ENCODE data around the gene RNF130. TPM values are rescaled to one million over a fixed set of nuclear protein-coding genes. Genes with fewer than 3 reads are reported as not detected.

Gene RNF130
- total RNA-seq, 1 donor from 2014 or later = 86.7 TPM

DNA sequence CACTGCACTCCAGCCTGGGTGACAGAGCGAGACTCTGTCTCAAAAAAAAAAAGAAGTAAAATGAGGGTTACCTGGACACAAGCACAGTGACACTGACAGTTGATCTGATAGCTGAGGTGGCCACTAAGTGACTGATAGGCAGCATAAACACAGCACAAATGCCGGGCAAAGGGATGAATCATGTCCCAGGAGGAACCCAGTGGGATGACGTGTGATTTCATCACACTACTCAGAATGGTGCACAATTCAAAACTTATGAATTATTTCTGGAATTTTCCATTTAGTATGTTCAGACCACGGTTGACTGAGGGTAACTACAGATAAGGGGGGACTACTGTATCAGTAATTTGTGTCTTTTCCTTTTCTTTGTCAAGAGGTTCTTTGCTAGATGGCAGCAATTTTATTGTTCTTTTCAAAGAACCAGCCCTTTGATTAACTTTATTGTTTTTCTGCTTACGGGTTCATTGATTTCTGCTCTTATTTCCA, 34.3 kb upstream of the RNF130 start:
- no peaks in the 10 kb centered on the region for H3K36me3 ChIP-seq
- no peak for DNase-seq (ENCODE audit: low spot score in 2 of 2)

DNA sequence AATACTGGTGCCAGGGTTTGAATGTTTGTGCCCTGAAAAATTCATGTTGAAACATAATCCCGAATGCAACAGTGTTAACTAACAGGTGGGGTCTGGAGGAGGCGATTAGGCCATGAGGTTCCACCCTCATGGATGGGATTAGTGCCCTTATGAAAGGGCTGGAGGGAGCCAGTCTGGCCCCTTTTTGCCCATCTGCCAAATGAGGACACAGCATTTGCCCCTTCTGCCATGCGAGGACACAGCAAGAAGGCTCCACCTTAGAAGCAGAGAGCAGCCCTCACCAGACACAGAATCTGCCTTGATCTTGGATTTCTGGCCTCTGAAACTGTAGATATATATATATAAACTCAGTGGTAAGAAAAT, 32.6 kb upstream of the RNF130 start:
- Histone ChIP-seq H3K27me3 (no peaks in the 10 kb centered on the region), H3K4me1 (no peaks in the 10 kb centered on the region), H3K27ac (no peak overlapping the region), H3K9me3 (peaks cover 0 to 11% of the 10 kb centered on the region in 2 donors), H3K36me3 (no peaks in the 10 kb centered on the region), H3K4me3 (no peak overlapping the region)
- TF ChIP-seq, protein P1, sequence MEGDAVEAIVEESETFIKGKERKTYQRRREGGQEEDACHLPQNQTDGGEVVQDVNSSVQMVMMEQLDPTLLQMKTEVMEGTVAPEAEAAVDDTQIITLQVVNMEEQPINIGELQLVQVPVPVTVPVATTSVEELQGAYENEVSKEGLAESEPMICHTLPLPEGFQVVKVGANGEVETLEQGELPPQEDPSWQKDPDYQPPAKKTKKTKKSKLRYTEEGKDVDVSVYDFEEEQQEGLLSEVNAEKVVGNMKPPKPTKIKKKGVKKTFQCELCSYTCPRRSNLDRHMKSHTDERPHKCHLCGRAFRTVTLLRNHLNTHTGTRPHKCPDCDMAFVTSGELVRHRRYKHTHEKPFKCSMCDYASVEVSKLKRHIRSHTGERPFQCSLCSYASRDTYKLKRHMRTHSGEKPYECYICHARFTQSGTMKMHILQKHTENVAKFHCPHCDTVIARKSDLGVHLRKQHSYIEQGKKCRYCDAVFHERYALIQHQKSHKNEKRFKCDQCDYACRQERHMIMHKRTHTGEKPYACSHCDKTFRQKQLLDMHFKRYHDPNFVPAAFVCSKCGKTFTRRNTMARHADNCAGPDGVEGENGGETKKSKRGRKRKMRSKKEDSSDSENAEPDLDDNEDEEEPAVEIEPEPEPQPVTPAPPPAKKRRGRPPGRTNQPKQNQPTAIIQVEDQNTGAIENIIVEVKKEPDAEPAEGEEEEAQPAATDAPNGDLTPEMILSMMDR (IDR thresholded peaks at IDR 0.05) = no peak
- DNase-seq (ENCODE audit: low spot score in 2 of 2) = no peak
- intact Hi-C loops (cut with DNase I) = no loop called here

More for the DNA sequence above, 34.3 kb upstream of the RNF130 start:
- Histone ChIP-seq H3K4me3 (no peak overlapping the region), H3K27ac (no peak overlapping the region), H3K4me1 (no peaks in the 10 kb centered on the region), H3K27me3 (no peaks in the 10 kb centered on the region), H3K9me3 (peaks cover 0 to 11% of the 10 kb centered on the region in 2 donors)
- intact Hi-C loops (cut with DNase I) = no loop called here
- TF ChIP-seq, protein P1 (IDR thresholded peaks at IDR 0.05) = no peak

DNA sequence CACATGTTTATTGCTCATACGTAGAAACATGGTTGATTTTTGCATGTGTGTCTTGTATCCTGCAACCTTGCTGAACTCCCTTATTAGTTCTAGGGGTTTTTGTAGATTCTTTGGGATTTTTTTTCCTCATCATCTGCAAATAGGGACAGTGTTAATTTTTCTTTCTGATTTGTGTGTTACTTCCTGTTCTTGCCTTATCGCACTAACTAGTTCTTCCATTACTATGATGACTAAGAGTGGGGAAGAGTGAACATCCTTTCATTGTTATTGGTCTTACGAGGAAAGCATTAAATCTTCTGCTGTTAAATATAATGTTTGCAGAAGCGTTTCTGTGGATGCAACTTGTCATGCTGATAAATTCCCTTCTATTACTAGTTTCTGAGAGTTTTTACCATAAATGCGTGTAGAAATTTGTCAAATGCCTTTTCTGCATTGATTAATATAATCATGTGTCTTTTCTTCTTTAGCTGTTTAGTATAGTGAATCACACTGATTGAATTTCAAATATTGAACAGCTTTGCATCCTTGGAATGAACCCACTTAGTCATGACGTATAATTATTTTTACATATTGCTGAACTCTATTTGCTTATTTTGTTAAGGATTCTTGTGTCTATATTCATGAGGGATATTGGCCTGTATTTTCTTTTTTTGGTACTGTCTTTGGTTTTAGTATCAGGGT, 32.1 kb upstream of the RNF130 start:
- Histone ChIP-seq H3K4me1 (no peaks in the 10 kb centered on the region), H3K27ac (no peak overlapping the region), H3K36me3 (no peaks in the 10 kb centered on the region), H3K9me3 (peaks cover 0 to 11% of the 10 kb centered on the region in 2 donors), H3K4me3 (no peak overlapping the region), H3K27me3 (no peaks in the 10 kb centered on the region)
- DNase-seq (ENCODE audit: low spot score in 2 of 2) = no peak
- TF ChIP-seq, protein P1 (IDR thresholded peaks at IDR 0.05) = no peak
- intact Hi-C loops (cut with DNase I) = no loop called here

DNA sequence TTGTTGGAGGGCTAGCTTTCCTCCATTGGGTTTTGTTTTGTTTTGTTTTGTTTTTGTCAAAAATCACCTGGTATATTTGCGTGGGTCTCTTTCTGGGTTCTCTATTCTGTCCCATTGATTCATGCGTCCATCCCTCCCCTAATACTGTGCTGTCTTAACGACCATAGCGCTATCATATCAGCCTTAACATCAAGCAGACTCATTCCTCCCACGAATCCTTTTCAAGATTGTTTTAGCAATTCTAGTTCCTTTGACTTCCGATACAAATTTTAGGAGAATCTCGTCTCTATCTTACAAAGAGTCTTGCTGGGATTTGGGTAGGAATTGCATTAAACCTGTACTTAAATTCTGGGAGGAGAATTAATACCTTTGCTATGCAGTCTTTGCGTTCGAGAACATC, 31.1 kb upstream of the RNF130 start:
- H3K9me3 ChIP-seq = peaks cover 0 to 9% of the 10 kb centered on the region in 2 donors
- intact Hi-C loops (cut with DNase I) = no loop called here
- no peaks in the 10 kb centered on the region for H3K27me3 ChIP-seq
- H3K4me1 ChIP-seq = no peaks in the 10 kb centered on the region
- H3K4me3 ChIP-seq = no peak overlapping the region
- TF ChIP-seq, protein P1 (IDR thresholded peaks at IDR 0.05) = no peak
- no peak for DNase-seq (ENCODE audit: low spot score in 2 of 2)
- no peaks in the 10 kb centered on the region for H3K36me3 ChIP-seq
- H3K27ac ChIP-seq = no peak overlapping the region

DNA sequence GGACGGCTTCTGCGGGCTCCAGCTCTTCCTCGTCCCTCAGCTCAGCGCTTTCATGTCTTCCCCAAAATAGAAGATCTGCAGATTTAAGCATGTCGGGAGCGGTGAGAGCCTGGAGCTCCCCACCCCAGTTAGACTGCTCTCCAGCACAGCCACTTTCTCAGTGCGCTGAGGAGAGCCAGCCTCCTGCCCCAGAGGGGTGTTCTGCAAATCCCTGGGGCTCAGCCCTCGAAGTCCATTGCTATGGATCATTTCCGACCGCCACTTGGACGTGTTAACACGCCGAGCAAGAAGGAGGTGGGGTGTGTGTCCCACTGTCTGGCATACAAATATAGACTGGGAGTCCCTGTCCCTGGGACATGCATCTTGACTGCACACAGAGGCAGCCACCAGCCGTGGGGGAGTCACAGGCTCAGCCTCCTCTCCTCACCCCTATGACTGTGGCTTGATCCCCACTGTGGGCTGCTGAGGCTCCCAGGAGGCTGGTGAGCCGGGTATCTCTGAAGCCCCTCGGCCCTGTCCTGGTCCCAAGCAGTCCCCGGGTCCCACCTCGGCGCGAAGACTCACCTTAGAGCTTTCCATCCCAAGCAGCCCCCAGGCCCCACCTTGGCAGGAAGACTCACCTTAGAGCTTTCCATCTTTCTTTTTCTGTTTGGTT, 30.0 kb upstream of the RNF130 start:
- no peaks in the 10 kb centered on the region for H3K36me3 ChIP-seq
- peak in 1 of 2 donors; percentile 37 for DNase-seq (ENCODE audit: low spot score in 2 of 2)
- TF ChIP-seq, protein P1 (IDR thresholded peaks at IDR 0.05) = no peak
- H3K9me3 ChIP-seq = no peaks in the 10 kb centered on the region
- no peak overlapping the region for H3K4me3 ChIP-seq
- H3K27me3 ChIP-seq = no peaks in the 10 kb centered on the region
- no peak overlapping the region for H3K27ac ChIP-seq
- H3K4me1 ChIP-seq = no peaks in the 10 kb centered on the region
- intact Hi-C loops (cut with DNase I) = no loop called here
